PFSK-1 (cell line): ENCODE measurements around the gene CNKSR2.

Experiments used
- FOXP2 ChIP-seq: optimal IDR thresholded peaks from 2 replicates; pipeline ENCODE3; 2011; ENCODE audit warnings: borderline replicate concordance, control low read depth, inconsistent platforms; ENCODE audit not compliant: insufficient read depth; ENCODE audit errors: extremely low read length, extremely low read depth
- POLR2AphosphoS5 ChIP-seq: IDR thresholded peaks from 2 replicates; pipeline ENCODE4 v1.6.1; 2012; ENCODE audit warnings: low read depth, mild to moderate bottlenecking, control low read depth, low read length, moderate library complexity
- SIN3A ChIP-seq: IDR thresholded peaks from 2 replicates; pipeline ENCODE4 v1.6.1; 2012; ENCODE audit warnings: mild to moderate bottlenecking, low read length, moderate library complexity, borderline replicate concordance; ENCODE audit not compliant: insufficient read depth
- TF ChIP-seq, protein P1 (sequence below), 2 experiments: IDR thresholded peaks; 2 replicates each; pipeline versions ENCODE4 v1.6.1 to v1.8.0; 2011 to 2012; ENCODE audit warnings: low read depth in 2 of 2, low read length in 2 of 2, control low read depth in 1 of 2, inconsistent platforms in 1 of 2, mild to moderate bottlenecking in 1 of 2, moderate library complexity in 1 of 2; ENCODE audit not compliant: insufficient read depth in 1 of 2

DNA sequence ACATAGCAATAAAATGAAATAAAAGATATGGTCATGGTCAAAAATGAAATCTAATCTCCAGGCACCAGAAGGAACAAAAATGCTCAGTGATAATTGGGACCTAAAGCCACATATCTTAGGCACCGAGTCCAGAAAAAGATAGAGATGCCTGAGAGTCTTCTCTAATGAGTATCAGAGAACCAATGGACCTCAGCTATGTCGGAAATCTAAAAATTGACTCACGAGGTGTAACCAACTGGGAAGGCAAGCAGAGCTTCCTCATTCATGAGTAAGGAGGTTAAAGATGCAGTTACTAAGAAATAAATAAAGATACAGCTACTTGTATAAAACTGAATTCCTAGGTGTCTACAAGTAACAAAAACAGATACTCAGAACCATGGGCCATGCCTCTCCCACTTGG is 211.8 kb downstream of the CNKSR2 start:
- no peak for TF ChIP-seq FOXP2
- no peak for TF ChIP-seq POLR2AphosphoS5
- TF ChIP-seq SIN3A: no peak
- TF ChIP-seq, protein P1, sequence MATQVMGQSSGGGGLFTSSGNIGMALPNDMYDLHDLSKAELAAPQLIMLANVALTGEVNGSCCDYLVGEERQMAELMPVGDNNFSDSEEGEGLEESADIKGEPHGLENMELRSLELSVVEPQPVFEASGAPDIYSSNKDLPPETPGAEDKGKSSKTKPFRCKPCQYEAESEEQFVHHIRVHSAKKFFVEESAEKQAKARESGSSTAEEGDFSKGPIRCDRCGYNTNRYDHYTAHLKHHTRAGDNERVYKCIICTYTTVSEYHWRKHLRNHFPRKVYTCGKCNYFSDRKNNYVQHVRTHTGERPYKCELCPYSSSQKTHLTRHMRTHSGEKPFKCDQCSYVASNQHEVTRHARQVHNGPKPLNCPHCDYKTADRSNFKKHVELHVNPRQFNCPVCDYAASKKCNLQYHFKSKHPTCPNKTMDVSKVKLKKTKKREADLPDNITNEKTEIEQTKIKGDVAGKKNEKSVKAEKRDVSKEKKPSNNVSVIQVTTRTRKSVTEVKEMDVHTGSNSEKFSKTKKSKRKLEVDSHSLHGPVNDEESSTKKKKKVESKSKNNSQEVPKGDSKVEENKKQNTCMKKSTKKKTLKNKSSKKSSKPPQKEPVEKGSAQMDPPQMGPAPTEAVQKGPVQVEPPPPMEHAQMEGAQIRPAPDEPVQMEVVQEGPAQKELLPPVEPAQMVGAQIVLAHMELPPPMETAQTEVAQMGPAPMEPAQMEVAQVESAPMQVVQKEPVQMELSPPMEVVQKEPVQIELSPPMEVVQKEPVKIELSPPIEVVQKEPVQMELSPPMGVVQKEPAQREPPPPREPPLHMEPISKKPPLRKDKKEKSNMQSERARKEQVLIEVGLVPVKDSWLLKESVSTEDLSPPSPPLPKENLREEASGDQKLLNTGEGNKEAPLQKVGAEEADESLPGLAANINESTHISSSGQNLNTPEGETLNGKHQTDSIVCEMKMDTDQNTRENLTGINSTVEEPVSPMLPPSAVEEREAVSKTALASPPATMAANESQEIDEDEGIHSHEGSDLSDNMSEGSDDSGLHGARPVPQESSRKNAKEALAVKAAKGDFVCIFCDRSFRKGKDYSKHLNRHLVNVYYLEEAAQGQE (IDR thresholded peaks at IDR 0.05; ENCODE audit: insufficient read depth in 1 of 2, low read depth in 2 of 2, low read length in 2 of 2): no peak
